ENCODE data around the gene IFNAR2.
"Not testable (repeated sequence)": the region's sequence is repeated elsewhere in the genome, so short reads cannot be mapped to it uniquely, and the experiment has no call there.

Gene IFNAR2

GRCh38 chr21:33219300-33219699 lies 10.4 kb upstream of the IFNAR2 start:
- DNase-seq = no peak

DNA sequence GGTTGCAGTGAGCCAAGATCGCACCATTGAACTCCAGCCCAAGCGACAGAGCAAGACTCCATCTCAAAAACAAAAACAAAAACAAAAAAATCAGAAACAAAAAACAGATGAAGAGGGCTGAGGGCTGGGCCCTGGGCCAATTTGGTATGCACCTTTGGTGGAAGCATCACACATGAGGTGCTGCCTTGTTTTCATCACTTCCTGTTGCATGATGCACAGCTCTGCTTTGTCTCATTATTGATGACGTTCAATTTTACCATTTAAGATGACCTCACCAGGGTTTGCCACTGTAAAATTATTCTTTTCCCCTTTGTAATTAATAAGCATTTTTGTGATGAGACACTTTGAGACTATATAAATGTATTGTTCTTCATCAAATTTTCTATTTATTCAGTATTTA lies 9.8 kb upstream of the IFNAR2 start:
- no peak for DNase-seq

GRCh38 chr21:33225376-33225775 lies 4.4 kb upstream of the IFNAR2 start:
- DNase-seq = not testable (repeated sequence)

DNA sequence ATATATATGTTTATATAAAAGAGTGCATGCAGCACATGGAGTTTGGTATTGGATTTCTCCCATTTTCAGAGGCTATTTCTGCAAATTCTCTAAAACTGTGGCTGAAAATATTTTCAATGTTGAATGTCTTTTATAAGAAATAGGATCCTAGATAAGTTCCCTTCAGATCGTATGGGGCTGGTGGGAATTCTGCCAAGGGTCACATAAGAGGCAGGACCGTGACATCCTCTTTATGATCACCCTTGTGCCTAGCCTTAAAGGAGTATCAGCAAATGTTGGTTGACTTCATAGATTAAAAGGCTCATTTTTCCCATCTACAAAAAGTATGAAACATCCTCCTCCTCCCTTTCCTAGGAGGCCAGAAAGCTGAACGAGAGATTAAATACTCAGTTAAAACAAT lies 1.3 kb upstream of the IFNAR2 start:
- no peak for DNase-seq

DNA sequence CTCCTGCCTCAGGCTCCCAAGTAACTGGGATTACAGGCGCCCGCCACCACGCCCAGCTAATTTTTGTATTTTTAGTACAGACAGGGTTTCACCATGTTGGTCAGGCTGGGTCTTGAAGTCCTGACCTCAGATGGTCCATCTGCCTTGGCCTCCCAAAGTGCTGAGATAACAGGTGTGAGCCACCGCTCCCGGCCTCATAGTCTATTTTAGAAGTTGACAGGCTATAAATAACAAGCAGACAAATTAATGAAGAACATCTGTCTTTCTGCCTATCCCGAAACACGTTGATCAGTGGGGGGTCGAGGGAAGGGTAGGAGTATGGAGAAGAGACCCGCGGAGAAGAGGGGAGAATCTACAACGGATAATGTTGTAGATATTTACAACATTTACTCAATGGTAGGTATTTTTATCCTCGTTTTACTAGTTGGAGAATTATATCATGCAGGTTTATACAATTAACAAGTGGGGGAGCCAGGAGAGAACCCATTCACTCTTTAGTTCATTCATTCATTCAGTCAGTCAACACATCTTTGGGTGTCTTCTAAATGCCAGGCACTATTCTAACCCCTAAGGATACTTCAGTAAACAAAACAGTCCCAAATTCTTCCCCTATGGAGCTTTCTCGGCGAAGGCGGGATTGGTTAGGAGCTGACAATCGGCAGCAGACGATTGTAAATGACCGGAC lies 497 bp upstream of the IFNAR2 start:
- no peak for DNase-seq

- no peak for DNase-seq
Observed at GRCh38 chr21:33230545-33231324, 997 bp downstream of the IFNAR2 start.

DNA sequence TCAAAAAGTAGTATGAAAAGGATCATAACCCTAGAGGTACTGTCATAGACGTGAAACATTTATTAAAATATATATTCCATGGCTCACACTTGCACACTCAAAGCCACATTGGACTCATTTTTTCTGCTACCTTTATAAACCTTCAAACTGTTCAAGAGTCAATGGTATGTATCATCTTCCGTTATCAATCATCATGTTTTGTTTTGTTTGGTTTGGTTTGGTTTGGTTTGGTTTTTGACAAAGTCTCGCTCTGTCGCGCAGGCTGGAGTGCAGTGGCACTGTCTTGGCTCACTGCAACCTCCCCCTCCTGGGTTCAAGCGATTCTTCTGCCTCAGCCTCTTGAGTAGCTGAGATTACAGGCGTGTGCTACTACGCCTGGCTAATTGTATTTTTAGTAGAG lies 1.8 kb downstream of the IFNAR2 start:
- no peak for DNase-seq

GRCh38 chr21:33232291-33233034 lies 2.7 kb downstream of the IFNAR2 start:
- no peak for DNase-seq

GRCh38 chr21:33234635-33235520 lies 5.1 kb downstream of the IFNAR2 start:
- no peak for DNase-seq

DNA sequence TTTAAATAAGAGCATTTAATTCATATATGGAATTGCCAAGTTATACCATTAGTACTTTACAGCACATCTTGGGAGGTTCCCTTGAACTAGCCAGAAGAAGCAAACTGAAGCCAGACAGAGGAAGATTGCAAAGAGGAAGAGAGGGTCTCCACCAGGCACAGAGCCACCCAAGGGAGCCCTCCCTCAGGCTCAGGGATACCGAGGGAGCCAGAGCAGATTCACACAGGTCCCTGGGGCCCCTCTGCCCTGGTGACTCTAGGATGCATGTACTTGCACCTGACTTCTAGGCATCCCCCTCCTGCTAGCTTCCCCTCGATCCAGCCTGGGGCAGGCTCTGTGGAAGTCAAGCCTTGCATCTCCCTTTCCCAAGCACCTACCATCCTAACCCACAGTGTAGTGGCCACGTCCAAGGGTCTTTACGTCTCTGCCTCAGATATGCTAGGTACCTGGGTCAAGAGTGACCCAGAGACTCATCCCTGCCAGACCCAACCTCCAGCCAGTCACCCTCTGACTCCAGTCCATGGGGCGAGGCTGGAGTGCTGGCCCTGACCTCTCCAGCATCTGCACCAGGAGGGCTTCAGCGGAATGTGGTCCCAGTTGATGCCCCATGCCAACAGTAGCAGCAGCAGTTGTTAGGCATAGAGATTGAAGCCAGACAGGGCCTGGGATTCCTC lies 6.4 kb downstream of the IFNAR2 start:
- no peak for DNase-seq

DNA sequence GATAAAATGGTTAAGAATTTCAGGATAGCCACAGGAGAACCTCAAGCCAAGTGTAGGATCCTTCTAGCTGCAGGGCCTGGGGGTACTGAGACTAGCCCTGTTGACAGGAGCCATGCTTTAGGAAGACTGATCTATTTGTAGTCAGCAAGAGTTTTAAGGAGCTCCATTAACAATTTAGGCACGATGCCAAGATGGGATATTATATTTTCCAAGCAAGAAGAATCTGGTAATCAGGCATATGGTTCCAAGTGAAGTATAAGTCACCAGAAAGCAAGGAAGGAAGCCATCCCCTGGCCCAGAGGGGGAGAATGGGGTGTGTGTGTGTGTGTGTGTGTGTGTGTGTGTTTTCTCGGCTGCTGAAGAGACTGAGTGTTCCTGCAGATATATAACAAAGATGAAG lies 7.0 kb downstream of the IFNAR2 start:
- no peak for DNase-seq

GRCh38 chr21:33237486-33237885 lies 7.7 kb downstream of the IFNAR2 start:
- no peak for DNase-seq

DNA sequence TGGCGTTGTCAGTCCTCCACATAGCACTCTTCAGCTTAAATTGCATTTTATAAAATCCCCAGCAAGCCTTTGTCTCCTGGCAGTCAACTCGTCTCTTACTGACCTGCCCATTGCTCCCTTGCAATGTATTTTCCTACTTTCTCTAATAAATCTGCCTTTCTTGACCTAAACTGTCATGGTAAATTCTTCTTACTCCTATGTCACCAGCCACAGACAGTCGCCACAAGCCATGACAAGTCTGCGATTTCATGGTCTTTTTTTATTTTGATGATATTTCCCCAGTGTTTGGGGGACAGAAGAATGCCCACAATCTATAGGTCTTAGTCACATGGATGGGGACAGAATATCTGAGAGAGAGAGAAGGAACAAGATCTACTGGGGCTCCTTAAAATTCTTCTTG lies 8.4 kb downstream of the IFNAR2 start:
- no peak for DNase-seq

DNA sequence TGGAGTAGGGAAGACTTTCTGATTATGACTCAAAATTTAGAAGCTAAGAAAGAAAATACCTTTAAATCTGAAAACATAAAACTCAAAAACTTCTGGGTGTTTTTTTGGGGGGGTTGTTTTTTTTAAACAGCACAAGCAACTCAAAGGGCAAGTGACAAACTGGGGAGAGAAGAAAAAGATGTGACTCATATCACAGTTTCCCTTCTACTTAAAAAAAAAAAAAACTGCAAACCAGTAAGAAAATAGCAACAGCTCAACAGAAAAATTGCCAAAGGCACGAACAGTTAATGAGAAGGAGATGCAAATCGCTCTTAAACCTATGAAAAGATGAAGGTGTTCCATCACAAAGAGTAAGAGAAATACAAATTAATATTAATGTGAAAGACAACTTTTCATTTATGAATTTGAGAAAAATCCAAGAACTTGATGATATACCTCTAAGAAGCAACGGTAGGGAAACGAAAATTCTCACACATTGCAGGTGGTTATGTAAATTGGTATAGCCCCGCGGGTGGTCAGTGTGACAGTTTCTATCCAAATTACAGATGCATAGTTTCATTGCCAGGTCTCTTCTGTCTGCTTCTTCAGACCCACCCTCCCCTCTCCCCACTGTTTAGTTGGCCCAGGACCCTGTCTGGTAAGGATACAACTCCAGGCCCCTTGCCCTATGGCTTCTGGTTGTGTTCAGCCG lies 9.0 kb downstream of the IFNAR2 start:
- no peak for DNase-seq

DNA sequence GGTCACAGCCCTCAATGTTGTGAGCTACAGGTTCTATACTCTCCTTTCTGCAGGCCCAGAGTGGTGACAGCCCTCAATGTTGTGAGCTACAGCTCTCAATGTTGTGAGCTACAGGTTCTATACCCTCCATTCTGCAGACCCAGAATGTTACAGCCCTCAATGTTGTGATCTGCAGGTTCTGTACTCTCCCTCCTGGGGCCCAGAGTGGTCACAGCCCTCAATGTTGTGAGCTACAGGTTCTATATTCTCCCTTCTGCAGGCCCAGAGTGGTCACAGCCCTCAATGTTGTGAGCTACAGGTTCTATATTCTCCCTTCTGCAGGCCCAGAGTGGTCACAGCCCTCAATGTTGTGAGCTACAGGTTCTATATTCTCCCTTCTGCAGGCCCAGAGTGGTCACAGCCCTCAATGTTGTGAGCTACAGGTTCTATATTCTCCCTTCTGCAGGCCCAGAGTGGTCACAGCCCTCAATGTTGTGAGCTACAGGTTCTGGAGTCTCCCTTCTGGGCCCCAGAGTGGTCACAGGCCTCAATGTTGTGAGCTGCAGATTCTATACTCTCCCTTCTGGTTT lies 9.9 kb downstream of the IFNAR2 start:
- not testable (repeated sequence) for DNase-seq

DNA sequence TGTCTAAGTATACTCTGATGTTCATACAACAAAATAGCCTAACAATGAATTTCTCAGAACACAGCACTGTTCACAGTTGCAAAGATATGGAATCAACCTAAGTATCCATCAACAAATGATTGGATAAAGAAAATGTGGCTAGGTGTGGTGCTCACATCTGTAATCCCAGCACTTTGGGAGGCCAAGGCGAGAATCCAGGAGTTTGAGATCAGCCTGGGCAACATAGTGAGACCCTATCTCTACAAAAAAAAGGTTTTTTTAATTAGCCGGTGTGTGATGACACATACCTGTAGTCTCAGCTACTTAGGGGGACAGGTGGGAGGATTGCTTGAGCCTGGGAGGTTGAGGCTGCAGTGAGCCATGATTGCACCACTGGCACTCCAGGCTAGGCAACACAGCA lies 10.7 kb downstream of the IFNAR2 start:
- no peak for DNase-seq

DNA sequence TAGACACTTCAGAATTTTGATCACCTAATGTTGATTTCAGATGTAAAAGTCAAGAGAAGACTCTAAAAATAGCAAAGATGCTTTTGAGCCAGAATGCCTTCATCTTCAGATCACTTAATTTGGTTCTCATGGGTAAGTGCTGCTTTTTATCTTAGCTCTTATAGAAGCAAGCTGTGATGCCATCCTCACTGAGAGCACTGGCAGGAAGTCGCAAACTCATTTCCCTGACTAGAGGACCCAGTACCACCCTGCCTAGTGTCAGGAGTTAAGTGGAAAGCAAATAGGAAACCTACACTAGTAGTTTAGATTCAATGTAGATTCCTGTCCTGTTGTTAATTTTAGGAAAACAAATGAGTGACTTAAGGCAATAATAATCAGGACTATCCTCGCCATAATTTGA lies 12.1 kb downstream of the IFNAR2 start:
- no peak for DNase-seq

DNA sequence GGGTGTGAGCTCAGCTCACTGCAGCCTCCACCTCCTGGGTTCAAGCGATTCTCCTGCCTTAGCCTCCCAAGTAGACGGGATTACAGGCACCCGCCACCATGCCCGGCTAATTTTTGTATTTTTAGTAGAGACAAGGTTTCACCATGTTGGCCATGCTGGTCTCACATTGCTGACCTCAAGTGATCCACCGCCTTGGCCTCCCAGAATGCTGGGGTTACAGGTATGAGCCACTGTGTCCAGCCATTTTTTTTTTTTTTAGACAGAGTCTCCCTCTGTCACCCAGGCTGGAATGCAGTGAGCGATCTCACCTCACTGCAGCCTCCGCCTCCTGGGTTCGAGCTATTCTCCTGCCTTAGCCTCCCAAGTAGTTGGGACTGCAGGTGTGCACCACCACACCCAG lies 13.1 kb downstream of the IFNAR2 start:
- DNase-seq = not testable (repeated sequence)

GRCh38 chr21:33244082-33244778 lies 14.5 kb downstream of the IFNAR2 start:
- no peak for DNase-seq

DNA sequence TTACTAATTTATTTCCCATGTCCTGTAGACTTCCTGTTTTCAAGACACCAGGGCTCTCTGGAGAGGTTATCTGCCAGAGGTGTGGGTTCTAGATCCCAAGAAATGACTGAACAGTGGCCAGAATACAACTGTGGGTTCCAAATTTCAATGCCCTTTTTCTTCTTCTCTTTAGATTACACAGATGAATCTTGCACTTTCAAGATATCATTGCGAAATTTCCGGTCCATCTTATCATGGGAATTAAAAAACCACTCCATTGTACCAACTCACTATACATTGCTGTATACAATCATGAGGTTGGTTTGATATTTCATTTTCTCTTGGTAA lies 15.0 kb downstream of the IFNAR2 start:
- DNase-seq = no peak

Measured in NCI-H187 treated with DMSO at 0.1 percent for 48 hours (cell line).